GM21515 (cell line): ENCODE data around the gene SEBOX.

Experiments
- ATAC-seq: cut with Tn5 transposase; IDR thresholded peaks from one replicate; pipeline ENCODE4 v1.9.1; 2021; ENCODE audit not compliant: unreplicated experiment

SEBOX gene

DNA sequence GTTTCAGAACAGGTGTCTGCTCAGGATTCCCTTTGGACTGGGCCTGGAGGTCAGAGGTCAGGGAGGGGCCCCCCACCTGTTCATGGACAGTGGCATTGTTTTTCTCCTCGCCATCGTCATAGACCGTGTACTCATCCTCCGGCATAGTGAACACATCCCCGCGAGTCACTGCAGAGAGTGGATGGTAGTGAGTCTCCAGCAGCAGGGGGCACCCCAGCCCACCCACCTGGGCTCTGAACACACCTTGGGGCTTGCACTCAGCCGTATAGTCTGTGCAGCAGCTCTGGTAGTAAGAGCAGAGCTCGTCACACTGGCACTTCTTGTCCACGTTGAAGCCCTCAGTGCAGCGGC lies 4.7 kb upstream of the SEBOX start:
- ATAC-seq = no peak

DNA sequence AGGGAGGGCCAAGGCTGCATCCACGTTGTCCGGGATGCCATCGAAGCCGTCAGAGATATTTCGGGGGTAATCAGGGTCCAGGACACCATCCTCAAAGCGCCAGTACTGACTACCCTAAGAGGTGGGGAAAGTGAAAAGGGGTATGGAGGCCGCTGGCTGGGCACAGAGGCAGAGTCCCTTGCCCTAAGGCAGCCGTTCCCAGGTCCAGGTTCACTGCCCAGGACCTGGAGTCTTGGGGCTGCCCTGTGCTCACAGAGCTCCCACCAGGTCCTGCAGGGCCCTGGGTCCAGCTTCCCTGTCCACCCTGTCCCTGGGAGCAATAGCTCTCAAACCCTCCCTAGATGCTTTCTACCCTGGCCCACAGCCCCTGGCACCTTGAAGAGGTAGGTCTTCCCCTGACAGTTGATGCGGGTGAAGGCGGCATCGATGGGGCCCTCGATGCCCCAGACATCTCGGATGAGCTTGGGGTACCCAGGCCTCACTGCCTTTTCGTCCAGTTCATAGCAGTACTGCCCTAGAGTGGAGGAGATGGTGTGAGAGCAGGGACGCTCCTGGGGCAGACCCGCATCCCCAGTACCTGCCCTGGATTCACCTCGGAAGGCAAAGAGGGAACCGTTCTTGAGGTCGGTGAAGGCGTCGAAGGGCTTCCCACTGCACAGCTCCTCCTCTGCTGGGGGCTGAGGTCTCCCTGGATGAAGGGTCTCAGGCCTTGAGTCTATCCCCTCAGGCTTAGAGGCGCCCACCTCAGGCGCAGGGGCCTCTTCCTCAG lies 4.1 kb upstream of the SEBOX start:
- ATAC-seq = no peak

DNA sequence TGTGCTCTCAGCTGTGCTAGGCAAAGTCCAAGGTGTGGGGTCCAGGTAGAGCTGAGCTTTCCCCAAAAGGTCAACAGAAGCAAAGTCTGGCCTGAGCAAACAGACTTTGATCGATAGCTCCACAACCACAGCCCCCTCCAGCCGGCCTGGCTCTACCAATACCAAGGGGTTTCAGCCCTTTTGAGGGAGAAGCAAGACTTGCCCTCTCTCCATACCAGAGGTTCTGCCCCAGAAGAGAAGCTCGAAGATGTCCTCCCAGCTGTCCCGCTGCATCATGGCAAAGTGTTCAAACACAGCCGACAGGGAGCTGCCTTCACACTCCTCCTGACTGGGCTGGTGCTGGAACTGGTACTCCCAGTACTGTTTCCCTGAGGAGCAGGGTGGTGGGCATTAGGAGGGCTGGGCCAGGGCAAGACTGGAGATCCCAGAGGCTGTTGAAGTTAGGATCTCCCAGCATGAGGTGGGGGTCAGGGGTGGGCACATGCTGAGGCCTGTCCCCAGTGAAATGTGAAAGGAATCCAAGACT lies 3.4 kb upstream of the SEBOX start:
- no peak for ATAC-seq

DNA sequence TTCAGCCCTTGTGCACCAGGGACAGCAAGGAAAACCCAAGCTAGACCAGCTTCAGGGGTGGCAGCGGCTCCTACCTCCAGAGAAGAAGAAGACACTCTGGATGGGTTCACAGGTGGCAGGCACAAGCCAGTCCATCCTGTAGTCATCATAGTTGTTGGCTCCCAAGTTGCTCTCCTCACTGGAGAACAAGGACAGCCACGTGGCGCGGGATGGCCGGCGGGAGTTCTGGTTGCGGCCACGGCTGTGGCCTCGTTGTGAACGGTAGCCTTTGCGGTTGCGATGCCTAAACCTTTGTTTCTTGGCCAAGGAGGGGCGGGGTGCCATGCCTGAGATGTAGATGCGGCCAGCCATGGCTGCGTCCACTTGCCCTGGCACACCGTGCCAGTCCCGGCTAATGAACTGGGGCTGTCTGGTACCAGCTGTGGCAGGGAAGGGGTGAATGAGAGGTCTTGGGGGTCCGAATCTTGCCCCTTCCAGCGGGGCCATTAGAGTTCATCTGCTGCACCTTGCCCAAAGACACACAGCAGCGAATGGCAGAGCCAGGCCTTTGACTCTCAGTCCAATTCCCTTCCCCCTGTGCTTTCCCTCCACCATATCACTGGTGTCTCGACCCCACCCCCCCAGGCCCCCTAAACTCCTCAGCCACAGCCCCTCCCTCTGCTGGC lies 2.8 kb upstream of the SEBOX start:
- no peak for ATAC-seq

DNA sequence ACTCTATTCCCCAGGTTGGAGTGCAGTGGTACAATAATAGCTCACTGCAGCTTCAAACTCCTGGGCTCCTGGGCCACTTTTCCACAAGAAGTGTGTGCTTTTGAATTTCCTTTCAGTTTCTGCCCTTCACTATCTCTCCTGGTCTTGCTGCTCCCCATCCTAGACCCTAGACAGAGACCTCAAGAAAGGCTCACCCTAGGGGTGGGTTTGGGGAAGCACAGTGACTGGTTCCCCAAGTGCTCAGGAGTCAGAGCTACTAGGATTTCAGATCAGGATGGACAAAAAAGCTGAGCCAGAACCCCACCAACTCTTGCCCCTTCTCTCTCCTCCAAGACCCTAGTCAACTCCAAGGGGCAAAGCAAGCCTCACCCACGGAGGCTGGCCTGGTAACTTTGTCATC lies 1.6 kb upstream of the SEBOX start:
- ATAC-seq = no peak

DNA sequence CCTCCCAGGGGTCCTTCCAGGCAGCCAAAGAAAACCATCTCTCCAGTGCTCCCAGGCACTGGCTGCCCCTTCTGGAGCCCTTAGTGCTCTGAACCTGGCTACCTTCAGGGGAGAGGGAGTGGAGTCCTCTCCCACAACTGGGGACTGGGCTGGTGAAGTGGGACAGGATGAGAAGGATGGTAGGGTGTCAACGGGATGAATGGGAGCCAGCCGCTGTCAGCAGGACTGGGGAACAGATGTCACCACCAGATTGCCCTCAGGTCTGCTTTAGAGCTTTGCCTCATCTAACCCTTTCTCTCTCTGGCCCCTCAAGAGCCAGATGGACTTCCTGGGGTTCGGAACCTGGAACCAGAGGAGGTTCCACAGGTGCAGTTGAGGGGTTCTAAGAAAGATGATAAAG lies 488 bp upstream of the SEBOX start:
- ATAC-seq = no peak

DNA sequence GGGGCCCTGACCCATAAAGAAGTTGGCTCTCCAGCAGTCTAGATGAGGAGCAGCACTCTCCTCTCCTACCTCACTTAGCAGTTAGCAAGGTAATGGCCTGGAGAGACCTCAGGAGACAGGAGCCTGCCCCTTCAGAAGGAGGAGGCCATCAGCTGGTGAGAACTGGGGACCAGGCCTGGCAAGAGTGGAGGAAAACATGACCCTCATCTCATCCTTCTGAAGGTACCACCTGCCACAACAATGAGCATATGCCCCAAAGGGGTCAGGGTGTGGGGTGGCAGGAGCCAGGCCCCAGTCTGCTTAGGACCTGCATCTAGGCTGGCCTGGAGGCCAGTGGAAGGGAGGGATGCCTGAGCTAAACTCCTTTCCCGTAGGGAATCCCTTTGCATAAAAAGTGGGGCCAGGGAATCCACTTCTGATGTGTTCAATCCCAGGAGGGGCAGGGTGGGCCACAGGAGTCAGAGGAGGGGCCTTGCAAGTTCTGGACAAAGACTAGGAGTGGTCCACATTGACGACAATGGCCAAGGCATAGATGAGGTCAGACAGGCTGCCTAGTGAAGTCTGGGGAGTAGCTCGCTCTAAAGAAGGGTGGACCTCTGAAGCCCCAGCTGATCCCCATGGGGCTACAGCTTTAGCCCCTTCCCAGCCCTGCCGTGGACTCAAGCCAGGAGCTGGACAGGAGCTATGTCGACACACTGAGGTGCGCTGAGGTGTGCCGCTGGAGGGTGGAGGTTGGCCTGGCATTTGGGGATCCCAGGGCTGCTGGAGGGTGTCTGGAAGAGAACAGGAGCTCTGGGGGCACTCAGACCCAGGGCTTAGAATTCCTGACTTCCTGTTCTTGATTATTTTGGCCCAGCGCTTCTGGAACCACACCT lies 986 bp downstream of the SEBOX start:
- no peak for ATAC-seq

DNA sequence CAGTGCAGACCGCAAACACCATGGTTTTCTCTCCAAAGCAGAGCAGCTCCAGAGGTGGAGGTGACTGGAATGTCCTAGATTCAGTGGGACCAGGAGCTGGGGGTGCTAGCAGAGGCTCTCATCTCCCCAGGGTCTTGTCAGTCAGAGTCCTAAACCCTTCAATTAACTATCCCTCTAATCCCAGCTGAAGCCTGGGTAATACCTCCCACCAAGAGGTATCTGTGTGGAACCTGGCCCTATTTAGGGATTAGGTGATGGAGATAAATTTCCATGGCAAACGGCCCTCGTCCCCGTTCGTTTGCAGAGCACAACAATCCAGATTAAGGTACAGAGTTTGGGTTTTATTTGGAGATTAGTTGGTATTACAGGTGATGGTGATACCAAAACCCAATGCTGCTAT lies 1.8 kb downstream of the SEBOX start:
- ATAC-seq = no peak

DNA sequence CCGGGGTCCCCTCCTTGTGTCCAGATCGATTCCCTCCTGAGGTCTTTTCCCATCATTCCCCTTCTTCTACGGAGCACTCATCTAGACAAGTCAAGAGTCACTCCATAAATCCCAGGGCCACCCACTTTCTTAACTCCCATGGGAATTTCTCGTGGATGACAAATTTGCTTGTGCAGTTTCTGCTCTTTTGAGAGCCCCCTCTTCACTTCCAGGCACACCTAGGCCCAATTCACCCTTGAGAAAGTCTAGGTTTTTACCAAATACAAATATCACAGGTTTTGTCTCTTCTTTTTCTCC lies 7.2 kb downstream of the SEBOX start:
- no peak for ATAC-seq

DNA sequence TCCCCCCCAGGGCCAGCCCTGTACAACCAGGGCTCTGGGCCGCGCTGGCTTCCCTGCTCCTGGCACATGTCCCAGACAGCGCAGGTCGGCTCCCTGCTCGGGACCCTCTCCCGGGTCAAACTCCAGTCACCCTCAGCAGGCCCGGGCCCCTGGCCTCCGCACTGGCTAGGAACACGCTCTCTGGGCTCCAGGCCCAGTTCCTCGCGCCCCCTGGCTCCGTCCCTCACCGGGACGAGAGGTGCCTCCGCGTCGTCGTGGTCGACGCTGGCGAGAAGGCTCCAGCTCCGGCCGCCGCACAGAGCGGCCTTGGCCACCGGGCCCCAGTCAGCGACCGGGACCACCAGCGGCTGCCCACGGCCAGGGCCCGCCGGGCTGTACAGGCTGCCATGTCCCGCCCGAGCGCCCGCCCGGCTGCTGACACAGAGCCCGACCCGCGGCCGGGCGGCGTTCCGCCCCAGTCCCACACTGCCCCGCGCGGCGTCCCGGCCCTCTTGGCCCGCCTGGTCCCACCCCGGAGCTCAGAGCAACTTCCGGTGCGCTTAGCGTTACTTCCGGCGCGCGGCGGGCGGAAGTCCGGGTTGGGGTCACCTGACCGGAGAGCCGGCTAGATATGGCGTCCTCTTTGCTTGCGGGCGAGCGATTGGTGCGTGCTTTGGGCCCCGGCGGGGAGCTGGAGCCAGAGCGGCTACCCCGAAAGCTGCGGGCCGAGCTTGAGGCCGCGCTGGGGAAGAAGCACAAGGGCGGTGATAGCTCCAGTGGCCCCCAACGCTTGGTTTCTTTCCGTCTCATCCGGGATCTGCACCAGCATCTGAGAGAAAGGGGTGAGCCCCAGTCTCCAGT lies 7.7 kb downstream of the SEBOX start, which contains the start of gene POLDIP2:
Gene POLDIP2, minus strand, starts transcription at position 467 of the 840 bp plus-strand sequence. Its CDS starts 79 bp downstream, at position 388.
- peak; percentile 91 for ATAC-seq

DNA sequence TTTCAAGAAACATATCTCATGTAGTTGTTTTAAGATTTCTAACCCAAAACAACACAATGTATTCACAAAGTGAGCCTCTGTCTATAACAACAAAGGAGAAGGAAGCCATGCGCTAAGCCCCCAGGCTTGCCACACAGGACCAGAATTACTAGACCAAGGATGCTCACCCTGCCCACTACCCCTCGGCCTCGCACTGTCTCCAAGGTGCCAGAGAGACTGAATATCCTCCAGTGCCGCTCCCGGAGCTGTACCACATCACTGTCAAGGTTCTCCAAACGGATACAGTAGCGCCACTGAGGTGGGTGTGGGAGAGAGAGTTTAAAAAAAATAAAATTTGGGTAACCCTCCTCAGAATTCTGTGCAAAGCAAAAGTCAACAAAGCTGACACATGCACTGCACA lies 14.7 kb downstream of the SEBOX start:
- no peak for ATAC-seq

DNA sequence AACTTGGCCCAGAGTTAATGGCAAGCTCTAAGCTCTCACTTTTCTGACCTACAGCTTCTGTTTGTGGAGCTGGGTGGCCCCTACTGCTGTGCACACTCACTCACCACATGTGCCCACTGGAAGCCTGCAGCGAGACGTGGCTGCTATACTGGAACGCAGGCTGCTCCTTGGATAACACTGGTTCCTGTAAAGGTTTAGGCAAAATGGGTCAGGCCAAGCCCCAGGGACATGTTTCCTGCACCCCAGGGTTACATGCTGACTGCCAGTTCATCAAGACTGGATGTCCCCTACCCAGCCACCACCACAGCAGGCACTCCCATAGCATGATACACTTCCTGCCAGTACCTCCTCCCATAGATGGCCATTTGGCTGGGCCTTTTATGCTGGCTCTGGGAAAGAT lies 16.0 kb downstream of the SEBOX start:
- no peak for ATAC-seq

DNA sequence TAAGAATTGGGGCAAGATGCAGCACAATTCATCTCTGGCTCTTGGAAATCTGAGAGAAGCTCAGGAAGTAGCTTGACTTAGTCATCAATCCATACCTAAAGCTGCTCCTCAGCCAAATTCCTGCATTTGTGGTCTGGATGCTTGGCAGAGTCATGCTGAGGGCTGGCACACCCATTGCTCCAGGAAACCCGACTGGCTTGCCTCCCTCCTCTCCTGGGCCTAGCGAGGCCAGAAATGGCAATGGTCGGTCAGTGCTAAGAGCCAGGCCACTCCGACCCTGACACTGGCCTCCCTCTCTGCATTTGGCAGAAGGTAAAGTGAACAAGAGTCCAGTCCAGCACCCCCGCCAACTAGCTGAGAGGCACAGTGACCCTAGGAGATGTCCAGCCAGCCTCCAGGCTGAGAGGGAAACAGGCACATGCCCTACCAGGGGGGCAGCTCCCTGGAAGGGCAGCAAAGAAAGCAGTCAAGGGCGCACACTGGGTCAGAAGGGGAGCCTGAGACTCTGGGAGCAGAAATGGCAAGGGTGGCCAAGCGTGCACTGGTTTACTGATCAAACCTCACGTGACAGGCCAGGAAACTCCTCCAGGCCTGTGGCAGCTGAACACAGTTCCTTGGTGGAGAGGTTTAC lies 17.6 kb downstream of the SEBOX start:
- no peak for ATAC-seq

DNA sequence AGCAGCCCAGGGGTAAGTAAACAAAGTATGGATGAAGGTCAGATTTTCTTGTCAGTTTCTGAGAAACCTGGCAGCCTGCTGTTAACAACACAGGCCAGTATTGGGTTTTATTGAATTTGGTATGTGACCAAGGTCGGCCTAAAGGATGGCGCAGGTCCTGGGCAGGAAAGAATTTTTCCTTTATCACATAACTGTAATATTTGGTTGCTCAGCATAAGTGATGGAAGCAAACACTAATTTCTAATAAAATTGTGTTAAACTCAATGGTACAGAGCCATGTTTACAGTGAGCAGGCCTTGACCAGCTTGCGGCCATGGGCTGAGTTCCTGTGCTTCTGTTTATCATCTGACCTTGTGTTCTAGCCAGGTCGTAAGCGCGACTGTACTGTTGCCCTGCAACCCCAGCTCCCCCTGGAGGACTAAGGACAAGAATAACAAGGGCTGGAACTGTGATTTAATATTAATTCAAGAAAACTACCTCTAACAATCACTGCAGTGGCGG lies 18.2 kb downstream of the SEBOX start:
- ATAC-seq = no peak

DNA sequence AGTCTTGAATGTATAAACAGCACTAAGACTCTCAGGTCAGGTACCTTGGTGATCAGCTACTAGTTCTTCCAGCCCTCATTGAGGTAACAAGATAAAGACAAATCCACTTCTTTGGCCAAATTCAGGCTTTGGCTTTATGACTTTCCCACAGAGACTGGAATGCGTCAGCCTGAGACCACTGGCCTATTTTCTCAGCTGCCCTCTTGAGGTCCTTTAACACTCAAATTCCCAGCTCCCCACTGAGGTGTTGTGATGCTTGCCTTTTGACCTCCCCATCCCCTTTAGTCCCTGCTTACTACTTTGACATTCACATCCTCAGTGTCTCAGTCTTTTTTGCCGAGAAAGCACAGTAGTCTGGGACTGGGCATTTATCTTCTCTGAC lies 18.8 kb downstream of the SEBOX start:
- ATAC-seq = no peak

DNA sequence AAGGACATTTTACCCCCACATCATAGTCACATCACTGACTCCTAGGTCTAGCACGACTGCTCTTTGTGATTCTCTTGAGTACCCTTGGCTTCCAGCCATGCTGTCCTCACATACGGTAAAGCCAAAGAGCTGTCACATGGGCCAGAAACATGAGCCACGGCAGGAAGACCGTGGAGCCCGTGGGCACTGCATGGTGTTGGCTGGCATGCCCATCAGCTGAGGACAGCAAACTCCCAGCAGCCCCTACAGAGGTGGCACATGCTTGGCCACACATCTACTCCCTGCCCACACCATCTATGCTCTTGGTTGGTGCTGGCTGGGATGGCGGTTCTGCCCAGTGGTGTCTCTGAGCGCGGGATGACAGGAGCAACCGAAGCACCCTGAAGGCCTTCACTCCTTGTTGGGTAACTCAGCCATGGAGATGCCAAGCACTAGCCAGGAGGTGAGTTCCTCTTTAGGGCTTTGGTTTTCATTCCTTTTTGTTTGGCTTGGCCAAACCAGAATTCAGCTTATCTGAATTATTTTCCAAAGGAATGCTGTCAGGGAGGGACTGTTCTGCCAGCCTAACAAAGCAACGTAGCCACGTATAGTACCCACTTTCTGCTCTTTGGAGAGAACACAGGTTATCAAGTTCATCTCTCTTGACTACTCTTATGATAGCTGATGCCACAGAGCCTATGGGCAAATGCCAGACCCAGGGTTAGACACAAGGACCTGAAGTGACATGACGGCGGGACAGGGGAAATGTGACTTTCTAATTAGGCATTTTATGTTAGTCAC lies 19.4 kb downstream of the SEBOX start:
- no peak for ATAC-seq

DNA sequence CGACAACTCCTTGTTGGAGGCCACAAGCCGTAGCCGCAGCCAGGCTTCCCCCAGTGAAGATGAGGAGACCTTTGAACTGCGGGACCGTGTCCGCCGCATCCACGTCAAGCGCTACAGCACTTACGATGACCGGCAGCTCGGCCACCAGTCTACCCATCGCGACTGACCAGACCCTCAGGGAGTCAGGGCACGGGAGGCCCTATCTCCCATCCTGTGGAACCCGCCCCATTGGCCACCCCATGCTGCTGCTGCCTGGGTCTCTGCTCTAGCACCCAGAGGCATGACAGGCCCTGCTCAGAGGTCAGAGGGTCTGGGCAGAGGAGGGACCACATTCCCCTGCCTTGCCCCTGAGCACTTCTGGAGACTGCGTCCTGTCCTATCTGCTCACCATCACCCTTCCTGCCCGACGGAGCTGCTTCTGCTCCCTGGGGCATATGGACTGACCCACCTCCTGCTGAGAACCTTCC lies 20.5 kb downstream of the SEBOX start:
- ATAC-seq = no peak

DNA sequence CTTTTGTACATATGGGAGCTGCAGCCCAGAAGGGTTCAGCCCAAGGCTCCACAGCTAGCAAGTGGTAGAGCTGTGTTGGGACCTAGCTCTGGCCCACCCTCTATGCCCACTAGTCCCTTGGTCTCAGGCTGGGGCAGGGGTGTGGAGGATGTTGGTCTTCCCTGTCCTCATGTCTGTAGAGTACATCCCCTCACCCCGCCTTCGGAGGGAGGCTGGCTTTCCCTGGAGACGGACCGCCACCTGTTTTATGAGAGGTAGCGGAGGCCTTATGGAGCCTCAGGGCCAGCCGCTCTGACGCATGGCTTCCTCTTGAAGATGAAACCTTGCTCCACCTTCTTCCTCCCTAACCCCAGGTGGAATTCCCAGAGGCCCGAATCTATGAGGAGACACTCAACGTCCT lies 21.0 kb downstream of the SEBOX start:
- ATAC-seq = no peak

DNA sequence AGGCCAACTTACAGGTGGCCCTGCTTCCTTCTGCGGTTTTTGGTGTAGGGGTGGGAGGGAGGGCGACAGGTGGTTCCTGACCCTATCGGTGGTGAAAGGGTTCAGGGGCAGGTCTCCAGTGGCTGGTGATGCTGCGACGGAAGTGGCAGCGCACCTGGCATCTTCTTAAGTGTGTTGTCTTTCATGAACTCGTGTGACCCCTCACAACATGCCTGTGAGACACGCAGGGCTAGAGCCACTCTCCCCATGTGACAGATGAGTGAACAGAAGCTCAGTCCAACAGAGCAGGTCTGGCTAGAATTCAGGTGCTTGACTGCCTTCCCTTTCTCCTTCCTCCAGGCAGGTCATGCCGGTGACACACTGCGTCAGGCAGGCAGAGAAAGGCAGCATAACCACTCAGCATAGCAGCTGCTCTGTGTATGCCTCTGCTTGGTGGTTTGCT lies 21.5 kb downstream of the SEBOX start:
- no peak for ATAC-seq
